Thoracic aorta (tissue), 2 donors: Measurements from ENCODE around the gene IGSF8. TPM values are rescaled to one million over a fixed set of nuclear protein-coding genes. Genes with fewer than 3 reads are reported as not detected.

ENCODE experiments used
- ATAC-seq: fragments of 150-250 bp; one replicate; pipeline ENCODE4 v1.8.0; 2017; ENCODE audit warnings: low read depth; ENCODE audit not compliant: insufficient number of reproducible peaks, low FRiP score
- DNase-seq: peaks from one replicate; pipeline ENCODE4 v3.0.0-alpha.2; 2020; ENCODE audit warnings: low spot score
- H3K27ac ChIP-seq, 2 donors: fragments of 200-600 bp; sonication (generic); 1 replicate in 1 of 2; 2 replicates in 1 of 2; pipeline ENCODE4 v1.5.1; 2016; ENCODE audit warnings: mild to moderate bottlenecking in 2 of 2, moderate library complexity in 2 of 2
- H3K27me3 ChIP-seq: fragments of 200-600 bp; sonication (generic); replicated peaks from 2 replicates; pipeline ENCODE4 v1.6.0; 2016; ENCODE audit warnings: mild to moderate bottlenecking; ENCODE audit not compliant: insufficient read depth
- H3K36me3 ChIP-seq: fragments of 200-600 bp; sonication (generic); one replicate; pipeline ENCODE4 v1.5.1; 2016
- H3K4me1 ChIP-seq, 2 donors: fragments of 200-600 bp; sonication (generic); 1 replicate in 1 of 2; 2 replicates in 1 of 2; pipeline versions ENCODE4 v1.5.1 to v1.6.0; 2016; ENCODE audit warnings: low read depth in 2 of 2, mild to moderate bottlenecking in 1 of 2; ENCODE audit not compliant: control insufficient read depth in 1 of 2
- H3K4me3 ChIP-seq: fragments of 200-600 bp; sonication (generic); 2 replicates; pipeline ENCODE4 v1.5.1; 2016; ENCODE audit warnings: mild to moderate bottlenecking
- H3K9me3 ChIP-seq: fragments of 200-600 bp; sonication (generic); 2 replicates; pipeline ENCODE4 v1.5.1; 2016
- CTCF ChIP-seq: fragments of 200-600 bp; sonication (generic); IDR thresholded peaks from one replicate; pipeline ENCODE4 v1.5.1; 2019; ENCODE audit warnings: antibody characterized with exemption
- total RNA-seq, 2 donors: library from RNA; depleted of rRNA; stranded (reverse); fragments of >200 nt; gene quantifications; one replicate each; pipeline versions ENCODE4 v1.1.0 to v1.2.3, GENCODE V29; 2016

IGSF8 gene
- total RNA-seq, 2 donors from 2014 or later = 29.6 to 40.8 TPM

DNA sequence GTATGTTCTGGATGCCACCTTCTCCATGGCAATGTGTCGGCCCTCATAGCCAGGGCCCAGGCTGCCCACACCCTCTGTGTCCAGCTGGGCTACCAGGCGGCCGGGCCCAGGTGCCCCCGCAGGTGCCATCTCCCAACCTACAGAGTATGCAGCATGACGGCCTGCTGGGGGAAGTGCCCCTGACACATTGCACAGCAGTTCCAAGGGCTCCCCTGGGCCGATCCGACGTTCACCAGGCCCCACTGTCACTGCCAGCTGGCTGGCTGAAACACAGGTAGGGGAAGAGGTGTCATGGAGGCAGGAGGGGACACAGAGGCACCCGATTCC is 5.4 kb downstream of the IGSF8 start:
- Histone ChIP-seq H3K27me3 (no peaks in the 10 kb centered on the region), H3K4me3 (no peak overlapping the region), H3K27ac (no peak overlapping the region), H3K36me3 (peaks cover 31% of the 10 kb centered on the region), H3K9me3 (no peaks in the 10 kb centered on the region), H3K4me1 (peaks cover 17 to 35% of the 10 kb centered on the region in 2 donors)
- ATAC-seq (no peak), DNase-seq (no peak)
- no peak for TF ChIP-seq CTCF

GRCh38 chr1:160092366-160093068 is 5.9 kb downstream of the IGSF8 start:
- Histone ChIP-seq H3K4me1 (peaks cover 16 to 31% of the 10 kb centered on the region in 2 donors), H3K27ac (no peak overlapping the region), H3K9me3 (no peaks in the 10 kb centered on the region), H3K36me3 (peaks cover 31% of the 10 kb centered on the region), H3K27me3 (no peaks in the 10 kb centered on the region), H3K4me3 (no peak overlapping the region)
- ATAC-seq = no peak
- TF ChIP-seq CTCF = no peak
- DNase-seq = no peak

DNA sequence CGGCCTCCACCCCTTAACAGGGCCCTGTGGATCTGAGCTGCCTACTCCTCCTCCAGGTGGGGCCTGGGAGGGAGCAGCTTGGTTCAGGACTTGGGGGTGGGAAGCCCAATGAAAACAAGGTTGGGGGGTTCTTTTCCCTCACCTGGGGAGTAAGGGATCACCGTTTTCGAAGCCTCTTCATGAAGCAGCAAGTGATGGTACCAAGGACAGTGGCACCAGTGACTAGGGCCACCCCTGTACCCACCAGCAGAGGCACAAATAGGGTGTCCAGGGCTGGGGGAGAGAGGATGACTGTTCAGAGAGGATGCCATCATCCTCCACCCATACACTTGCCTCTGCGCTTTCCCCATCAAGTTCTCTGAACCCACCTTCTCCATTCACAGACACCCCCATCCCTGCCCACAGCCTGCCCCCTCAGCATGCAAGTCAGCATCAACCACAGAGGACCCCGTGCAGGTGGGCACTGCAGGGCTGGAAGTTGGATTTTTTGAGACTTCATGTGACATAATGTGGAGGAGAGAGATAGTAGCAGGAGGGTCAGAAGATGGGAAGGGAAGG is 6.7 kb downstream of the IGSF8 start:
- Histone ChIP-seq H3K9me3 (no peaks in the 10 kb centered on the region), H3K27me3 (no peaks in the 10 kb centered on the region), H3K4me1 (peaks cover 8 to 29% of the 10 kb centered on the region in 2 donors), H3K27ac (no peak overlapping the region), H3K36me3 (peaks cover 31% of the 10 kb centered on the region), H3K4me3 (no peak overlapping the region)
- TF ChIP-seq CTCF = no peak
- ATAC-seq (no peak), DNase-seq (no peak)

- DNase-seq = no peak
- H3K4me3 ChIP-seq = no peak overlapping the region
- TF ChIP-seq CTCF = no peak
- H3K9me3 ChIP-seq = no peaks in the 10 kb centered on the region
- H3K36me3 ChIP-seq = peaks cover 31% of the 10 kb centered on the region
- no peak for ATAC-seq
- H3K27me3 ChIP-seq = no peaks in the 10 kb centered on the region
- H3K4me1 ChIP-seq = peaks cover 5 to 29% of the 10 kb centered on the region in 2 donors
- H3K27ac ChIP-seq = no peak overlapping the region
Observed at GRCh38 chr1:160090760-160091159, 7.7 kb downstream of the IGSF8 start.

DNA sequence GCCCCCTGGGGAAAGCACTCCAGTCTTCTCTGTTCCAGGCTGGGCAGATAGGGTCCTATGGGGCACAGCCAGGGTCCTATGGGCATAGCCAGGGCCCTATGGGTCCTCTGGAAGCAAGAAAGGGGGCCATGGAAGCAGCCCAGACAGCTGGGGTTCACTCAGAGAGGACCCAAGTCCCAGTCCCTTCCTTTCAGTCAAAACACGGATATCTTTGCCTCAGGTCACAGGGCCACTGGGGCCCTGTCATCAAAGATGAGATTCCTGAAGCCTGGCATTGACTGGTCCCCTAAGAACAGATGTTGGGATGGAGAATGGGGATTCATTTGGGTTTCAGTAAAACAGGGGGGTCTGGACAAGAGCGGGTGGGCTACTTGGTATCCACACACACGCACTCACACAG is 8.5 kb downstream of the IGSF8 start:
- Histone ChIP-seq H3K27ac (no peak overlapping the region), H3K4me3 (no peak overlapping the region), H3K27me3 (no peaks in the 10 kb centered on the region), H3K9me3 (no peaks in the 10 kb centered on the region), H3K36me3 (peaks cover 31% of the 10 kb centered on the region), H3K4me1 (peaks cover 13 to 29% of the 10 kb centered on the region in 2 donors)
- TF ChIP-seq CTCF = no peak
- no peak for DNase-seq
- ATAC-seq = no peak
